ENCODE measurements around the gene GSTO2.

GSTO2 gene

GRCh38 chr10:104321226-104321625, 52.2 kb downstream of the GSTO2 start:
- H3K4me3 ChIP-seq (replicated peaks; ENCODE audit: low read depth, low read length) = no peak overlapping the region
- TF ChIP-seq CTCF (IDR thresholded peaks at IDR 0.05; ENCODE audit: low read length, missing control alignments) = no peak
- DNase-seq (ENCODE audit: low read depth) = no peak

- TF ChIP-seq CTCF (IDR thresholded peaks at IDR 0.05; ENCODE audit: low read length, missing control alignments) = no peak
- no peak for DNase-seq (ENCODE audit: low read depth)
- no peak overlapping the region for H3K4me3 ChIP-seq (replicated peaks; ENCODE audit: low read depth, low read length)
Measured at GRCh38 chr10:104321725-104322415, 52.9 kb downstream of the GSTO2 start.

GRCh38 chr10:104322416-104322782, 53.4 kb downstream of the GSTO2 start:
- TF ChIP-seq CTCF (IDR thresholded peaks at IDR 0.05; ENCODE audit: low read length, missing control alignments) = no peak
- H3K4me3 ChIP-seq (replicated peaks; ENCODE audit: low read depth, low read length) = no peak overlapping the region
- no peak for DNase-seq (ENCODE audit: low read depth)

- DNase-seq (ENCODE audit: low read depth) = no peak
- TF ChIP-seq CTCF (IDR thresholded peaks at IDR 0.05; ENCODE audit: low read length, missing control alignments) = no peak
- no peak overlapping the region for H3K4me3 ChIP-seq (replicated peaks; ENCODE audit: low read depth, low read length)
Measured at GRCh38 chr10:104323085-104323484, 54.1 kb downstream of the GSTO2 start.

GRCh38 chr10:104323760-104324201, 54.8 kb downstream of the GSTO2 start:
- no peak for DNase-seq (ENCODE audit: low read depth)
- no peak overlapping the region for H3K4me3 ChIP-seq (replicated peaks; ENCODE audit: low read depth, low read length)
- no peak for TF ChIP-seq CTCF (IDR thresholded peaks at IDR 0.05; ENCODE audit: low read length, missing control alignments)

GRCh38 chr10:104324221-104324686, 55.3 kb downstream of the GSTO2 start:
- TF ChIP-seq CTCF (IDR thresholded peaks at IDR 0.05; ENCODE audit: low read length, missing control alignments) = no peak
- H3K4me3 ChIP-seq (replicated peaks; ENCODE audit: low read depth, low read length) = no peak overlapping the region
- no peak for DNase-seq (ENCODE audit: low read depth)

GRCh38 chr10:104324931-104325330, 55.9 kb downstream of the GSTO2 start:
- no peak overlapping the region for H3K4me3 ChIP-seq (replicated peaks; ENCODE audit: low read depth, low read length)
- no peak for DNase-seq (ENCODE audit: low read depth)
- TF ChIP-seq CTCF (IDR thresholded peaks at IDR 0.05; ENCODE audit: low read length, missing control alignments) = no peak

Measured in fibroblast of pulmonary artery (primary cell).